SKM-1 (cell line): ENCODE results near the gene INO80D.

Experiments used
- DNase-seq: peaks from one replicate; lab custom pipeline; 2025; ENCODE audit not compliant: unreplicated experiment; lab: John Stamatoyannopoulos, UW

INO80D gene

DNA sequence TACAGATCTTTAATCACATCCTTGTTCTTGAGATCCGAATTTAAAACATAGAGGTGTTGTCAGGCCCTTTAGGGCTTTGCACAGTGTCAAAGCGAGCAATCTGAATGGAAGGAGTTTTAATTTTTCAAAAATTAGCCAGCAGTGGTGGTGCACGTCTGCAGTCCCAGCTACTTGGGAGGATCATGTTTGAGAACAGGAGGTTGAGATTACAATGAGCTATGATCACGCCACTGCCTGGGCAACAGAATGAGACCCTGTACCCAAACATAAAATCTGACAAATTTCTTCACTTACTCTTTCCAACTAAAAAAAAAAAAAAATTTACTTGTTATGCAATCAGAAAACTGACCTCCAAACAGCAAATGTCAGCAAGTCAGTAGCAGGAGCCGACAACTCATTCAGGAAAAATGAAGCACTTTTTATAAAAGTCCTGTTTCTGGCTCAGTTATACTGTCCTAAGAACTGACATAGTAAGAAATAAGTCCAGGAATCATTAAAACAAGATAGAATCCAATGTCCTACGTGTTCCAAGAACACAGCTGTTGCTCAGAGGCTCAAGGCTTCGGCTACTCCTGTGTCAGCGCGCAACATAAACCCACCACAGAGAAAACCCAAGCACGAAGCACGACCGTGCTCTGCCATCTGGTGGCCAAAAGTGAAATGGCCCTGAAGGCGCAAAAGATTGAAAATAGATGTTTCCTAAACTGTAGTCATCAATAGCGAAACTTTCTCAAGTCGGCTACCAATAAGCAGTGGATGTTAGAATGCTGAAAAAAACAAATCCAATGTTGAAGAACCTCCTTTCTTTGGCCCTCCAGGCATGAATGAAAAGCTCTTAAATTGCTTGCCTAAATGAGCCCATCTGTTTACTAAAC, 138.1 kb downstream of the INO80D start:
- DNase-seq, result peak; percentile 35

DNA sequence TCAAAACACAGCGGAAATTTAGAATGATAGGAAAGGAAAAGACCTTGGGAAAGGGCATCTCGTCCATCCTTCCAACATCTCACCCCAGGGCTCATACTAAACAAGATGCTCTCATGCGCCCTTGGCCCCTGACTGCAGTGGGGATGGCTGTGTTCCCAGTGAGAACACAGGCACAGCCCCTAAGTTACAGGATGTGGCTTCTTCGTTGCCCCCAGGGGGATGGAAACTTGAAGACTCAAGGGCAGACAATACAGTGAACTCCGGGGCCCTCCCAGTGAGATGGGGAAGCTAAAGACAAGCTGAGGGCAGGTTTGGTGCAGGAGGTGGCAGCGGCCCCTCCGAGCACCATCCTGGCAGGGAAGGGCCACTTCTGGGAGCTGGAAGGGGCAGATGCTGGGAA, 139.7 kb downstream of the INO80D start:
- no peak for DNase-seq
